ACC112 (cell line): ENCODE measurements around the gene FGF22.

Source experiments
- H2AFZ ChIP-seq: fragments of 200-600 bp; sonication (generic); one replicate; pipeline ENCODE4 v1.6.0; 2017; ENCODE audit warnings: antibody characterized with exemption, low read length; ENCODE audit not compliant: unreplicated experiment
- H3K27ac ChIP-seq: fragments of 200-600 bp; sonication (generic); 2 replicates; pipeline ENCODE4 v1.5.1; 2014; ENCODE audit warnings: low read depth, mild to moderate bottlenecking, antibody characterized with exemption, low read length, moderate library complexity
- H3K27me3 ChIP-seq: fragments of 200-600 bp; sonication (generic); 2 replicates; pipeline ENCODE4 v1.6.1; 2014; ENCODE audit warnings: mild to moderate bottlenecking, antibody characterized with exemption, low read length, moderate library complexity, mixed read lengths; ENCODE audit not compliant: insufficient read depth
- H3K36me3 ChIP-seq: fragments of 200-600 bp; sonication (generic); 2 replicates; pipeline ENCODE4 v1.6.1; 2016; ENCODE audit warnings: mild to moderate bottlenecking, antibody characterized with exemption, low read length, moderate library complexity, mixed read lengths; ENCODE audit not compliant: insufficient read depth
- H3K4me1 ChIP-seq: fragments of 200-600 bp; sonication (generic); one replicate; pipeline ENCODE4 v1.6.1; 2016; ENCODE audit warnings: low read length, mixed read lengths; ENCODE audit not compliant: insufficient read depth, unreplicated experiment, control insufficient read depth
- H3K4me3 ChIP-seq: fragments of 200-600 bp; sonication (generic); 2 replicates; pipeline ENCODE4 v1.5.1; 2014; ENCODE audit warnings: mild to moderate bottlenecking, low read depth, low read length
- H3K79me2 ChIP-seq: fragments of 200-600 bp; sonication (generic); one replicate; pipeline ENCODE4 v1.6.0; 2016; ENCODE audit warnings: low read length; ENCODE audit not compliant: control insufficient read depth, unreplicated experiment, insufficient read depth

Gene FGF22

GRCh38 chr19:607301-608154 is 32.2 kb upstream of the FGF22 start:
- Histone ChIP-seq H3K4me1 (peaks cover 18% of the 10 kb centered on the region), H3K4me3 (no peak overlapping the region), H2AFZ (no peak overlapping the region), H3K36me3 (no peaks in the 10 kb centered on the region), H3K27ac (no peak overlapping the region), H3K27me3 (no peaks in the 10 kb centered on the region), H3K79me2 (no peaks in the 10 kb centered on the region)

- no peaks in the 10 kb centered on the region for H3K79me2 ChIP-seq
- no peak overlapping the region for H2AFZ ChIP-seq
- H3K27ac ChIP-seq = no peak overlapping the region
- H3K36me3 ChIP-seq = no peaks in the 10 kb centered on the region
- no peak overlapping the region for H3K4me3 ChIP-seq
- no peaks in the 10 kb centered on the region for H3K27me3 ChIP-seq
- H3K4me1 ChIP-seq = peaks cover 18% of the 10 kb centered on the region
Measured at GRCh38 chr19:608155-609003, 31.3 kb upstream of the FGF22 start.

GRCh38 chr19:609004-609346 is 30.7 kb upstream of the FGF22 start:
- Histone ChIP-seq H3K27me3 (no peaks in the 10 kb centered on the region), H3K27ac (no peak overlapping the region), H3K4me3 (no peak overlapping the region), H3K36me3 (no peaks in the 10 kb centered on the region), H3K79me2 (no peaks in the 10 kb centered on the region), H2AFZ (no peak overlapping the region), H3K4me1 (peaks cover 18% of the 10 kb centered on the region)

GRCh38 chr19:610071-610800 is 29.4 kb upstream of the FGF22 start:
- Histone ChIP-seq H3K4me1 (peaks cover 18% of the 10 kb centered on the region), H2AFZ (peak overlapping the region; percentile 2), H3K36me3 (no peaks in the 10 kb centered on the region), H3K27me3 (no peaks in the 10 kb centered on the region), H3K4me3 (peak overlapping the region; percentile 17; the same call in 1 of the 2 replicates), H3K79me2 (no peaks in the 10 kb centered on the region), H3K27ac (peak overlapping the region; percentile 91)

GRCh38 chr19:610801-611480 is 28.7 kb upstream of the FGF22 start:
- peak overlapping the region; percentile 91 for H3K27ac ChIP-seq
- H3K4me3 ChIP-seq = peak overlapping the region; percentile 17; the same call in 1 of the 2 replicates
- peaks cover 18% of the 10 kb centered on the region for H3K4me1 ChIP-seq
- H2AFZ ChIP-seq = peak overlapping the region; percentile 2
- no peaks in the 10 kb centered on the region for H3K27me3 ChIP-seq
- H3K79me2 ChIP-seq = no peaks in the 10 kb centered on the region
- H3K36me3 ChIP-seq = no peaks in the 10 kb centered on the region

- no peaks in the 10 kb centered on the region for H3K36me3 ChIP-seq
- H3K27me3 ChIP-seq = no peaks in the 10 kb centered on the region
- no peaks in the 10 kb centered on the region for H3K79me2 ChIP-seq
- peak overlapping the region; percentile 91 for H3K27ac ChIP-seq
- H2AFZ ChIP-seq = no peak overlapping the region
- H3K4me1 ChIP-seq = peaks cover 18% of the 10 kb centered on the region
- 0 out of 2 replicates have a peak overlapping the region, but pooled peaks have one; percentile 17 for H3K4me3 ChIP-seq
Measured at GRCh38 chr19:611481-611868, 28.2 kb upstream of the FGF22 start.

GRCh38 chr19:612941-613340 is 26.7 kb upstream of the FGF22 start:
- Histone ChIP-seq H3K27ac (no peak overlapping the region), H3K4me1 (peaks cover 18% of the 10 kb centered on the region), H2AFZ (no peak overlapping the region), H3K79me2 (no peaks in the 10 kb centered on the region), H3K27me3 (no peaks in the 10 kb centered on the region), H3K36me3 (no peaks in the 10 kb centered on the region), H3K4me3 (no peak overlapping the region)

GRCh38 chr19:613732-614567 is 25.7 kb upstream of the FGF22 start:
- Histone ChIP-seq H3K79me2 (no peaks in the 10 kb centered on the region), H3K36me3 (no peaks in the 10 kb centered on the region), H3K4me3 (no peak overlapping the region), H3K27me3 (no peaks in the 10 kb centered on the region), H3K4me1 (peaks cover 18% of the 10 kb centered on the region), H2AFZ (no peak overlapping the region), H3K27ac (no peak overlapping the region)

GRCh38 chr19:615619-616018 is 24.1 kb upstream of the FGF22 start:
- Histone ChIP-seq H3K4me1 (peaks cover 13% of the 10 kb centered on the region), H3K4me3 (no peak overlapping the region), H3K79me2 (no peaks in the 10 kb centered on the region), H2AFZ (no peak overlapping the region), H3K27ac (no peak overlapping the region), H3K27me3 (no peaks in the 10 kb centered on the region), H3K36me3 (no peaks in the 10 kb centered on the region)
